Measurements from ENCODE around the gene CNPY4. TPM values are rescaled to one million over a fixed set of nuclear protein-coding genes. Genes with fewer than 3 reads are reported as not detected.

CNPY4 gene
- total and polyA plus RNA-seq, 10 of the 15 experiments (the other 5 are each of a cell fraction or from before 2014, with no cell fraction given) = 2.5 to 9.2 (median 6.8) TPM

DNA sequence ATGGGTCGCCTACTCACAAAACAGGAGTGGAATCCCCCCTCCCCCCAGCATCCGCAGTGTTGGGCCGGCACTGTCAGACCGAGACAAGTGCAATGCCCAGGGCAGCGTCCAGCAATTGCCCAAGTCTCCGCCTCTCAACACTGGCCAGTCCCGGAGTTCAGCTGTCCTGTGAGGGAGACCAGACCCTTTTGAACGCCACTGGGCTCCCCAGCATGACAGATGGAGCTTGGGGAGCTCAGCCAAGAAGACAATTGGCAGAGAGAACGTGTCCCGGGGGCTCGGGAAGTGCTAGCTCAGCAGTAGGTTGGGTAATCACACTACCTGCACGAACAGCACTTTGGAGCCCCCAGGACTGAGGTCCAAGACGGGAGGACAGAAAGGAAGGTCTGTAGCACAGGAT lies 25.9 kb upstream of the CNPY4 start:
- Histone ChIP-seq H3K27me3 (replicated peaks in 1 of 2; ENCODE audit: control insufficient read depth in 2 of 2, insufficient read depth in 2 of 2, low read length in 1 of 2) (no peaks in the 10 kb centered on the region), H3K4me1 (ENCODE audit: control insufficient read depth, insufficient read depth, low read length) (peaks cover 1% of the 10 kb centered on the region), H3K9ac (ENCODE audit: control insufficient read depth, insufficient read depth, low read length) (no peak overlapping the region), H3K36me3 (ENCODE audit: control insufficient read depth in 2 of 2, insufficient read depth in 2 of 2, low read length in 1 of 2) (peaks cover 45 to 56% of the 10 kb centered on the region in 2 experiments), H2AFZ (ENCODE audit: control insufficient read depth, low read depth, low read length) (no peak overlapping the region), H3K4me3 (no peak overlapping the region), H3K79me2 (ENCODE audit: control insufficient read depth, insufficient read depth, low read length) (peaks cover 9% of the 10 kb centered on the region), H4K20me1 (ENCODE audit: control insufficient read depth, insufficient read depth) (peaks cover 3% of the 10 kb centered on the region; the same call in 1 of the 2 replicates), H3K27ac (ENCODE audit: control insufficient read depth, insufficient read depth) (no peak overlapping the region), H3K9me3 (replicated peaks; ENCODE audit: control insufficient read depth, insufficient read depth, low read length) (no peaks in the 10 kb centered on the region), H3K4me2 (ENCODE audit: control insufficient read depth, insufficient read depth) (no peak overlapping the region)
- ChIA-PET CTCF (no interaction called here), SMC1A (ENCODE audit: uncharacterized antibody, unreplicated experiment) (no interaction called here), RAD21 (ENCODE audit: unreplicated experiment) (no interaction called here), POLR2A (no interaction called here)
- WGBS (ENCODE audit: insufficient coverage, insufficient replicate concordance, low lambda C conversion rate, missing lambda C conversion rate) = 80% methylated on average over 13 of the region's 13 CpGs
- BruUV-seq (replicated peaks) = no TSS peak
- FAIRE-seq = no peak
- TF ChIP-seq, protein P1, sequence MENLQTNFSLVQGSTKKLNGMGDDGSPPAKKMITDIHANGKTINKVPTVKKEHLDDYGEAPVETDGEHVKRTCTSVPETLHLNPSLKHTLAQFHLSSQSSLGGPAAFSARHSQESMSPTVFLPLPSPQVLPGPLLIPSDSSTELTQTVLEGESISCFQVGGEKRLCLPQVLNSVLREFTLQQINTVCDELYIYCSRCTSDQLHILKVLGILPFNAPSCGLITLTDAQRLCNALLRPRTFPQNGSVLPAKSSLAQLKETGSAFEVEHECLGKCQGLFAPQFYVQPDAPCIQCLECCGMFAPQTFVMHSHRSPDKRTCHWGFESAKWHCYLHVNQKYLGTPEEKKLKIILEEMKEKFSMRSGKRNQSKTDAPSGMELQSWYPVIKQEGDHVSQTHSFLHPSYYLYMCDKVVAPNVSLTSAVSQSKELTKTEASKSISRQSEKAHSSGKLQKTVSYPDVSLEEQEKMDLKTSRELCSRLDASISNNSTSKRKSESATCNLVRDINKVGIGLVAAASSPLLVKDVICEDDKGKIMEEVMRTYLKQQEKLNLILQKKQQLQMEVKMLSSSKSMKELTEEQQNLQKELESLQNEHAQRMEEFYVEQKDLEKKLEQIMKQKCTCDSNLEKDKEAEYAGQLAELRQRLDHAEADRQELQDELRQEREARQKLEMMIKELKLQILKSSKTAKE (IDR thresholded peaks at IDR 0.05; ENCODE audit: low read depth, poor library complexity, severe bottlenecking) = no peak
- peak; percentile 26; the same call in 1 of the 2 replicates for TF ChIP-seq POLR2A (IDR thresholded peaks at IDR 0.05; ENCODE audit: low read depth, low read length)
- DNase-seq (ENCODE audit: low read depth, low spot score) = no peak
- in situ Hi-C loops (cut with MboI) = no loop called here
- ATAC-seq = no peak
- intact Hi-C loops (cut with micrococcal nuclease; ENCODE audit: unreplicated experiment) = no loop called here

GRCh38 chr7:100093925-100094486 lies 25.4 kb upstream of the CNPY4 start:
- DNase-seq (ENCODE audit: low read depth, low spot score) (no peak), FAIRE-seq (no peak), ATAC-seq (no peak)
- intact Hi-C loops (cut with micrococcal nuclease; ENCODE audit: unreplicated experiment) = no loop called here
- POLR2A ChIA-PET = no interaction called here
- RAD21 ChIA-PET (ENCODE audit: unreplicated experiment) = no interaction called here
- 89% methylated on average over 16 of the region's 16 CpGs for WGBS (ENCODE audit: insufficient coverage, insufficient replicate concordance, low lambda C conversion rate, missing lambda C conversion rate)
- no TSS peak for BruUV-seq (replicated peaks)
- CTCF ChIA-PET = no interaction called here
- H3K4me1 ChIP-seq (ENCODE audit: control insufficient read depth, insufficient read depth, low read length) = peaks cover 3% of the 10 kb centered on the region
- in situ Hi-C loops (cut with MboI) = no loop called here
- SMC1A ChIA-PET (ENCODE audit: uncharacterized antibody, unreplicated experiment) = interaction anchor here (1.6 kb wide), 1 partner anchor 38 kb away, joined by 5 read pairs; no protein-coding TSS in a partner anchor
- H3K27me3 ChIP-seq (replicated peaks in 1 of 2; ENCODE audit: control insufficient read depth in 2 of 2, insufficient read depth in 2 of 2, low read length in 1 of 2) = no peaks in the 10 kb centered on the region
- no peak overlapping the region for H3K4me2 ChIP-seq (ENCODE audit: control insufficient read depth, insufficient read depth)
- H2AFZ ChIP-seq (ENCODE audit: control insufficient read depth, low read depth, low read length) = no peak overlapping the region
- H3K9me3 ChIP-seq (replicated peaks; ENCODE audit: control insufficient read depth, insufficient read depth, low read length) = no peaks in the 10 kb centered on the region
- H3K9ac ChIP-seq (ENCODE audit: control insufficient read depth, insufficient read depth, low read length) = no peak overlapping the region
- H3K27ac ChIP-seq (ENCODE audit: control insufficient read depth, insufficient read depth) = no peak overlapping the region
- peaks cover 10% of the 10 kb centered on the region for H3K79me2 ChIP-seq (ENCODE audit: control insufficient read depth, insufficient read depth, low read length)
- peaks cover 49 to 61% of the 10 kb centered on the region in 2 experiments for H3K36me3 ChIP-seq (ENCODE audit: control insufficient read depth in 2 of 2, insufficient read depth in 2 of 2, low read length in 1 of 2)
- H3K4me3 ChIP-seq = no peak overlapping the region
- H4K20me1 ChIP-seq (ENCODE audit: control insufficient read depth, insufficient read depth) = peaks cover 3% of the 10 kb centered on the region; the same call in 1 of the 2 replicates
- TF ChIP-seq HCFC1 (IDR thresholded peaks at IDR 0.05; ENCODE audit: low read length) (no peak), PAX5 (IDR thresholded peaks at IDR 0.05; ENCODE audit: borderline replicate concordance, low read depth, low read length) (no peak), FOXK2 (IDR thresholded peaks at IDR 0.05) (no peak), STAT1 (conservative IDR thresholded peaks at IDR 0.05) (no peak), CUX1 (IDR thresholded peaks at IDR 0.05; ENCODE audit: insufficient replicate concordance, low read depth, low read length) (no peak), RAD21 (IDR thresholded peaks at IDR 0.05; ENCODE audit: insufficient read depth, low read depth, low read length) (no peak), SPI1 (IDR thresholded peaks at IDR 0.05; ENCODE audit: borderline replicate concordance, insufficient read depth, low read depth, low read length) (no peak), BACH1 (IDR thresholded peaks at IDR 0.05; ENCODE audit: borderline replicate concordance) (no peak), MXI1 (IDR thresholded peaks at IDR 0.05; ENCODE audit: low read depth, low read length) (no peak)

Data from GM12878 (cell line).